Osteoblast (primary cell): ENCODE results near the gene HS3ST3A1. TPM values are rescaled to one million over a fixed set of nuclear protein-coding genes. Genes with fewer than 3 reads are reported as not detected.

ENCODE experiments used
- DNase-seq: peaks from one replicate; pipeline ENCODE4 v3.0.0; 2011; ENCODE audit warnings: low spot score, mixed read lengths; ENCODE audit not compliant: insufficient read length; ENCODE audit errors: missing footprints
- H2AFZ ChIP-seq: 2 replicates; pipeline ENCODE4 v1.6.0; 2011; ENCODE audit warnings: mild to moderate bottlenecking, low read length
- H3K27ac ChIP-seq: 2 replicates; pipeline ENCODE4 v1.5.1; 2011; ENCODE audit warnings: mild to moderate bottlenecking, low read depth, low read length, moderate library complexity
- H3K27me3 ChIP-seq: 2 replicates; pipeline ENCODE4 v1.6.0; 2012; ENCODE audit warnings: mild to moderate bottlenecking, control low read depth, inconsistent platforms, low read length, moderate library complexity; ENCODE audit not compliant: insufficient read depth
- H3K36me3 ChIP-seq: 2 replicates; pipeline ENCODE4 v1.5.1; 2011; ENCODE audit warnings: mild to moderate bottlenecking, low read length, control low read depth, moderate library complexity; ENCODE audit not compliant: insufficient read depth
- H3K4me1 ChIP-seq: 2 replicates; pipeline ENCODE4 v1.5.1; 2011; ENCODE audit warnings: mild to moderate bottlenecking, low read length, control low read depth, moderate library complexity; ENCODE audit not compliant: insufficient read depth
- H3K4me2 ChIP-seq: 2 replicates; pipeline ENCODE4 v1.6.0; 2011; ENCODE audit warnings: mild to moderate bottlenecking, low read length; ENCODE audit not compliant: insufficient read depth
- H3K4me3 ChIP-seq: fragments of 200-600 bp; sonication (generic); 3 replicates; pipeline ENCODE4 v1.5.1; 2012; ENCODE audit warnings: mild to moderate bottlenecking, low read length, inconsistent platforms; ENCODE audit not compliant: insufficient read depth
- H3K79me2 ChIP-seq: 2 replicates; pipeline ENCODE4 v1.6.0; 2012; ENCODE audit warnings: mild to moderate bottlenecking, low read length, control low read depth, inconsistent platforms; ENCODE audit not compliant: insufficient read depth
- H3K9me3 ChIP-seq: 2 replicates; pipeline ENCODE4 v1.5.1; 2011; ENCODE audit warnings: low read depth, low read length, control low read depth
- H4K20me1 ChIP-seq: 2 replicates; pipeline ENCODE4 v1.6.0; 2012; ENCODE audit warnings: mild to moderate bottlenecking, low read length, control low read depth; ENCODE audit not compliant: insufficient read depth
- total RNA-seq: library from RNA; depleted of rRNA; stranded (reverse); fragments of >200 nt; gene quantifications from 2 replicates; pipeline ENCODE4 v1.2.3, GENCODE V29; 2012
- TF ChIP-seq, protein P1 (sequence below): IDR thresholded peaks from 2 replicates; pipeline ENCODE4 v1.5.1; 2011; ENCODE audit warnings: mild to moderate bottlenecking, low read depth, low read length, moderate library complexity; ENCODE audit errors: extremely low read depth

HS3ST3A1 gene
- total RNA-seq, 1 donor: 8.3 TPM

DNA sequence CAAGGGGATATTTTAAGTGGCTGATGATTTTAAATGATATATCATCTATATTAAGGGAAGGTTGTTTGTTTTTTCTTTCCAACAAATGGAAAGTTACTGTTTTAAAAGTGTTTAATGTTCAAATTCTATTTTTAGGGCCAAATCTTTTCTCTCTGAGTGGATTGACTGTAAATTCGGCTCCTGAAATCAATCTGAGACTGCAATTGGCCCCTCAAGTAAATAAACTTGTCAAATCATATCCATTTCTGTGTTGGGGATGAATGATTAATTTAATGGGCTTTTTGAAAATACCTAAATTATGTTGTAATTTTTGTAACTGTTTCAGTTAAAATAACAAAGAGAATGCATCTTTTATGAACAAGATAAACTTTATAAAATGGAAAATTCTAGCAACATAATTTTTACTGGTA is 2.6 kb downstream of the HS3ST3A1 start:
- Histone ChIP-seq H2AFZ (peak overlapping the region; percentile 66), H3K9me3 (no peaks in the 10 kb centered on the region), H3K4me2 (peak overlapping the region; percentile 86), H4K20me1 (no peaks in the 10 kb centered on the region), H3K79me2 (peaks cover 72% of the 10 kb centered on the region), H3K27ac (peak overlapping the region; percentile 85), H3K27me3 (no peaks in the 10 kb centered on the region), H3K36me3 (no peaks in the 10 kb centered on the region), H3K4me3 (peak overlapping the region; percentile 91), H3K4me1 (peaks cover 49% of the 10 kb centered on the region)
- TF ChIP-seq, protein P1, sequence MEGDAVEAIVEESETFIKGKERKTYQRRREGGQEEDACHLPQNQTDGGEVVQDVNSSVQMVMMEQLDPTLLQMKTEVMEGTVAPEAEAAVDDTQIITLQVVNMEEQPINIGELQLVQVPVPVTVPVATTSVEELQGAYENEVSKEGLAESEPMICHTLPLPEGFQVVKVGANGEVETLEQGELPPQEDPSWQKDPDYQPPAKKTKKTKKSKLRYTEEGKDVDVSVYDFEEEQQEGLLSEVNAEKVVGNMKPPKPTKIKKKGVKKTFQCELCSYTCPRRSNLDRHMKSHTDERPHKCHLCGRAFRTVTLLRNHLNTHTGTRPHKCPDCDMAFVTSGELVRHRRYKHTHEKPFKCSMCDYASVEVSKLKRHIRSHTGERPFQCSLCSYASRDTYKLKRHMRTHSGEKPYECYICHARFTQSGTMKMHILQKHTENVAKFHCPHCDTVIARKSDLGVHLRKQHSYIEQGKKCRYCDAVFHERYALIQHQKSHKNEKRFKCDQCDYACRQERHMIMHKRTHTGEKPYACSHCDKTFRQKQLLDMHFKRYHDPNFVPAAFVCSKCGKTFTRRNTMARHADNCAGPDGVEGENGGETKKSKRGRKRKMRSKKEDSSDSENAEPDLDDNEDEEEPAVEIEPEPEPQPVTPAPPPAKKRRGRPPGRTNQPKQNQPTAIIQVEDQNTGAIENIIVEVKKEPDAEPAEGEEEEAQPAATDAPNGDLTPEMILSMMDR: no peak
- DNase-seq: no peak

DNA sequence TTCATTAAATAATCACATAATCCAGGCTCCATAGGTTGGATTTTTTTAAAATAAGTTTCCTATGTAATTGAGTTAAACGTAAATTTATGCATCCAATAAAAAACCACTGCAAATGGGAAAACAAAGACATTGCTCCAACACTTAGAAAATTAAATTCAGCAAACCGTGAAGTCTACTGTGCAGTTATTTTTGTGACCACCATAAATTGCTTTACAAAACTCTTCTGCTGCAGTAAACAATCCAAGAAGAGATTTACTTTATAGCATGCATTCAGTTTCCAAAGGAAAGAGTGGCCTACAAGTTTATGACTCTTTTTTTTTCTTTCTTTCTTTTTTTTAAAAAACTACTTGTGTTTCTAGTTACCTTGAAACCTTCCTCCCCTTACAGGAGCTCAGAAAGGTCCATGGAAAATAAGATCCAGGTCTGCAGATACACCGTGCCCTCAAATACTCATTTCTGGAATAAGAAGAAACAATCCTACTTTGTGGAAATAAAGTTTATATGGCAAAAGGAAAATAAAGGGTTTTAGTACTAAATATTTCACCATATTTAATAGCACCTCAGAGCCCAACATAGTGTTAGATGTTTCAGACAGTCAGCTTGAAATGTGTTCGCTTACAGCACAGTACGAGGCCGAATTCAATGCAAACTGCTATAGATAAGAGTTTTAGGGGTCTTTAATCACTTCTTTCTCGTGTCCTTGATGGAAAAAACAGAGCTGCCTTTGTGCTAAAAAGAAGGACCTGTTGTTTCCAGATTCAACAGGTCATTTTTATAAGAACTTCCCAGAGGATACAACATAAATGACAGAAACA is 3.2 kb downstream of the HS3ST3A1 start:
- Histone ChIP-seq H3K27me3 (no peaks in the 10 kb centered on the region), H3K36me3 (no peaks in the 10 kb centered on the region), H4K20me1 (no peaks in the 10 kb centered on the region), H3K79me2 (peaks cover 78% of the 10 kb centered on the region), H3K4me3 (peak overlapping the region; percentile 91), H3K9me3 (no peaks in the 10 kb centered on the region), H3K27ac (peak overlapping the region; percentile 85), H3K4me2 (peak overlapping the region; percentile 86), H3K4me1 (peaks cover 55% of the 10 kb centered on the region), H2AFZ (peak overlapping the region; percentile 66)
- TF ChIP-seq, protein P1: no peak
- DNase-seq: no peak

DNA sequence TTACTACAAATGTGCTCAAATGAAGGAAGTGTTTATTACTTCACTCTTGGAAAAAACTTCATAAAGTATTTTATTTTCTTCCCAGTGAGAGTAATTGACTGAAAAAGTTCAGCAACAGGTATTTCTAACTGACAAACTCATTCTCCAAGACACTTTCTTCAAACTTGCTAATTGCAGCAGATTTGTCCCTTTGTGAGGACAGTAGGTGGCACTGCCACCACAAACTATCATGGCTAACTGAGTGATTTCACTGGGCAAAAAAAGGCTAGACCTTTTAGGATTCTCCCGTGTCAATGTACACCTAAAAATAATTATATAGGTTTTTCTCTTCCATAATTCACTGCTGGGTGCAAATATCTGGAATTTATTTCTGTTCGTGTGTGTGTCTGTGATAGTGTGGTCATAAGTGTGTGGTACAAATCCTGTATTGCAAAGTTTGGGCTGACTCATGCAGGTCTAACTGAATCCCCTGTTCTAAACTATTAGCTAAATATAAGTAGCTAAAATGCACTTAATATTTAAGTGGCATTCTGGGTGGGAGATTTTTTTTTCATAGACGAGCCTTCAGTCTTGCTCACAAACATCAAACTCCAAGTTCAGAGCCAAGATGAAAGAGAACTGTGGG is 3.9 kb downstream of the HS3ST3A1 start:
- Histone ChIP-seq H3K4me2 (peak overlapping the region; percentile 86), H3K27ac (peak overlapping the region; percentile 85)

More for the DNA sequence above, 3.9 kb downstream of the HS3ST3A1 start:
- no peak for DNase-seq
- Histone ChIP-seq H3K4me3 (peak overlapping the region; percentile 91), H3K36me3 (no peaks in the 10 kb centered on the region), H3K79me2 (peaks cover 86% of the 10 kb centered on the region), H3K27me3 (no peaks in the 10 kb centered on the region), H3K4me1 (peaks cover 63% of the 10 kb centered on the region), H4K20me1 (no peaks in the 10 kb centered on the region), H2AFZ (no peak overlapping the region), H3K9me3 (no peaks in the 10 kb centered on the region)
- TF ChIP-seq, protein P1: peak; percentile 67
